ENCODE data around the gene CCDC91.

GRCh38 chr12:28568118-28568517 lies 377.9 kb downstream of the CCDC91 start:
- no peak for TF ChIP-seq CTCF (IDR thresholded peaks at IDR 0.05; ENCODE audit: low read depth, low read length)
- no peak for TF ChIP-seq EZH2phosphoT487 (IDR thresholded peaks at IDR 0.05; ENCODE audit: low read depth)
